Measurements from ENCODE around the gene GRID1. TPM values are rescaled to one million over a fixed set of nuclear protein-coding genes. Genes with fewer than 3 reads are reported as not detected.

GRID1 gene
- total and polyA plus RNA-seq, 10 of the 15 experiments (the other 5 are each of a cell fraction or from before 2014, with no cell fraction given): 0.04 to 0.62 (median 0.08) TPM; not detected in 5

DNA sequence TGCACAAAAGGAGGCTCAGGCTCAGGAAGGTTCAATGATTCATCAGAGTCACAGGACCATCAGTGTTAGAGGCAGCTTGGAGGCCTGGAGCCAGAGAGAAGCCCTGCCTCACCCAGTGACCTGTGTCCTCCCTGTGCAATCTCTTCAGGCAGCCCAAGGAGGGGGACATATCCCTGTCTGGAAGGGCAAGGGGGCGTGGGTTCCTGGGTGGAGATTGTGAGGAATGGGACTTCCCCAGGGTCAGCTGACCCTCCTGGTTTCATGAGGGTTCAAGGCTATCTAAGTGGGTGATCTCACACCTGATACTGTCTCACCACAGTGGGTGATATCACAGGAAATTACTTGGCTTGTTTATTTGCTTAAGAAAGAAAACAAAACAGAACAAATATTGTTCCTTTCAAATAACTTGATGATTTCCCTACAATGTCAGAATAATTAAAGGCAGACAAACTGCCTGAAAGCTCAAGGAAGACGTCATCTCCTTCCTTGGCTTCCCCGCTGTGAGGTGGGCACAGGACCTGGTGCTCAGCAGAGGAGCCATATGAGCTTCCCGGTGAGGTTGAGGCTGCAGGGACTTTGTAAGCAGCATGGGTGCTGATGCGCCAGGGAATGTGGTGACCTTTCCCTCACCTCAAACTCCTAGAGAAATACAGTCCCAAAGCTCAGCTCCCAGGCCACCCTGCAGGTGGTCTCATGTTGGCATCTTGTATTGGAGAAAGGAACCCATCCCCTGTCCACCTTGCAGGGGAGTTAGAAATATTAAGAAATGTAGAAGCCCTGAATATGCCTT is 763.2 kb downstream of the GRID1 start:
- FAIRE-seq (no peak), ATAC-seq (no peak), DNase-seq (ENCODE audit: low read depth, low spot score) (no peak)
- no peak overlapping the region for H3K4me2 ChIP-seq (ENCODE audit: control insufficient read depth, insufficient read depth)
- H3K79me2 ChIP-seq (ENCODE audit: control insufficient read depth, insufficient read depth, low read length): no peaks in the 10 kb centered on the region
- H3K4me1 ChIP-seq (ENCODE audit: control insufficient read depth, insufficient read depth, low read length): no peaks in the 10 kb centered on the region
- intact Hi-C loops (cut with micrococcal nuclease; ENCODE audit: unreplicated experiment): no loop called here
- H3K36me3 ChIP-seq (ENCODE audit: control insufficient read depth in 2 of 2, insufficient read depth in 2 of 2, low read length in 1 of 2): no peaks in the 10 kb centered on the region
- in situ Hi-C loops (cut with MboI): no loop called here
- POLR2A ChIA-PET: no interaction called here
- H3K4me3 ChIP-seq: no peak overlapping the region
- H3K9ac ChIP-seq (ENCODE audit: control insufficient read depth, insufficient read depth, low read length): no peak overlapping the region
- no peak overlapping the region for H3K27ac ChIP-seq (ENCODE audit: control insufficient read depth, insufficient read depth)
- RAD21 ChIA-PET (ENCODE audit: unreplicated experiment): no interaction called here
- SMC1A ChIA-PET (ENCODE audit: uncharacterized antibody, unreplicated experiment): interaction anchor here (1.1 kb wide), 1 partner anchor 11 kb away, joined by 3 read pairs; no protein-coding TSS in a partner anchor
- H2AFZ ChIP-seq (ENCODE audit: control insufficient read depth, low read depth, low read length): no peak overlapping the region
- H4K20me1 ChIP-seq (ENCODE audit: control insufficient read depth, insufficient read depth): no peaks in the 10 kb centered on the region
- no TSS peak for BruUV-seq (replicated peaks)
- TF ChIP-seq KDM1A (IDR thresholded peaks at IDR 0.05; ENCODE audit: borderline replicate concordance) (no peak), SREBF2 (IDR thresholded peaks at IDR 0.05; ENCODE audit: low read length) (no peak), NBN (IDR thresholded peaks at IDR 0.05) (no peak), HSF1 (IDR thresholded peaks at IDR 0.05; ENCODE audit: low read depth, low read length) (no peak), SP1 (IDR thresholded peaks at IDR 0.05; ENCODE audit: low read depth, low read length) (no peak), HCFC1 (IDR thresholded peaks at IDR 0.05; ENCODE audit: low read length) (no peak), RAD21 (IDR thresholded peaks at IDR 0.05; ENCODE audit: insufficient read depth, low read depth, low read length) (no peak), CHD4 (IDR thresholded peaks at IDR 0.05) (no peak)
- WGBS (ENCODE audit: insufficient coverage, insufficient replicate concordance, low lambda C conversion rate, missing lambda C conversion rate): 27% methylated on average over 5 of the region's 5 CpGs
- CTCF ChIA-PET: no interaction called here
- no peaks in the 10 kb centered on the region for H3K27me3 ChIP-seq (replicated peaks in 1 of 2; ENCODE audit: control insufficient read depth in 2 of 2, insufficient read depth in 2 of 2, low read length in 1 of 2)
- no peaks in the 10 kb centered on the region; the same call in 2 of the 3 replicates for H3K9me3 ChIP-seq (replicated peaks; ENCODE audit: control insufficient read depth, insufficient read depth, low read length)
